HepG2 (cell line): ENCODE results near the gene HSPB9. TPM values are rescaled to one million over a fixed set of nuclear protein-coding genes. Genes with fewer than 3 reads are reported as not detected.

Experiments
- ATAC-seq: fragments of 200-7000 bp; cut with Tn5 transposase; 3 replicates; pipeline ENCODE4 v1.9.1; 2020; ENCODE audit warnings: mild to moderate bottlenecking, moderate library complexity
- BruUV-seq: library from RNA; stranded (reverse); fragments of 400-500 nt; replicated peaks from 2 replicates; lab custom pipeline; 2021; lab: Mats Ljungman, UMichigan
- CTCF ChIA-PET: fragments of 300-600 bp; formaldehyde crosslinking; extraction: SDS; loops from one replicate; lab custom pipeline; 2021; ENCODE audit warnings: low total read pairs, inconsistent platforms, low intra/inter-chr PET ratio; lab: Yijun Ruan, JAX
- POLR2A ChIA-PET: fragments of 350-600 bp; sonication (Branson Sonifier 250); formaldehyde crosslinking; loops from one replicate; lab custom pipeline; 2020; ENCODE audit warnings: antibody characterized with exemption, inconsistent platforms; lab: Yijun Ruan, JAX
- DNase-seq: peaks from one replicate; pipeline ENCODE4 v3.0.0-alpha.2; 2015; ENCODE audit warnings: low spot score
- FAIRE-seq: peaks from 3 replicates; lab custom pipeline; 2011; peaks lifted over from hg19 to GRCh38; lab: Jason Lieb, UNC
- H2AFZ ChIP-seq: one replicate; pipeline ENCODE4 v1.6.1; 2011; ENCODE audit warnings: low read length, inconsistent platforms
- H3K27ac ChIP-seq: fragments of 300-600 bp; 3 replicates; pipeline ENCODE4 v1.8.0; 2011; ENCODE audit warnings: mixed run types, mild to moderate bottlenecking, mixed read lengths, low read length, inconsistent platforms; ENCODE audit not compliant: insufficient read depth; ENCODE audit errors: extremely low read length
- H3K27me3 ChIP-seq, 2 experiments: fragments of 200-600 bp in 1 of 2; 2 replicates in 1 of 2; 3 replicates in 1 of 2; pipeline versions ENCODE4 v1.6.0 to v1.8.0; 2011; ENCODE audit warnings: low read length in 2 of 2, mild to moderate bottlenecking in 2 of 2, moderate library complexity in 2 of 2, inconsistent platforms in 1 of 2; ENCODE audit not compliant: insufficient read depth in 2 of 2, control insufficient read depth in 1 of 2
- H3K36me3 ChIP-seq, 2 experiments: fragments of 200-600 bp in 1 of 2; replicated peaks in 1 of 2; 2 replicates in 1 of 2; 3 replicates in 1 of 2; pipeline versions ENCODE4 v1.5.1 to v1.8.0; 2011; ENCODE audit warnings: low read length in 2 of 2, inconsistent platforms in 1 of 2; ENCODE audit not compliant: insufficient read depth in 2 of 2, control insufficient read depth in 1 of 2
- H3K4me1 ChIP-seq: 2 replicates; pipeline ENCODE4 v1.5.1; 2012; ENCODE audit warnings: low read length, inconsistent platforms; ENCODE audit not compliant: insufficient read depth
- H3K4me2 ChIP-seq: 2 replicates; pipeline ENCODE4 v1.6.0; 2011; ENCODE audit warnings: low read depth, low read length, inconsistent platforms
- H3K4me3 ChIP-seq, 3 experiments: fragments of 200-600 bp in 1 of 3; sonication (generic), shearing (Covaris generic) in 1 of 3; replicated peaks in 1 of 3; 2 replicates each; pipeline ENCODE4 v1.5.1; 2011 to 2016; ENCODE audit warnings: low read length in 3 of 3, inconsistent platforms in 2 of 3, low read depth in 2 of 3, mild to moderate bottlenecking in 2 of 3, control low read depth in 1 of 3, mixed read lengths in 1 of 3; ENCODE audit not compliant: insufficient read depth in 1 of 3
- H3K79me2 ChIP-seq: one replicate; pipeline ENCODE4 v1.6.1; 2011; ENCODE audit warnings: low read length, inconsistent platforms; ENCODE audit not compliant: insufficient read depth
- H3K9ac ChIP-seq: 2 replicates; pipeline ENCODE4 v1.6.0; 2011; ENCODE audit warnings: mild to moderate bottlenecking, low read depth, low read length, inconsistent platforms; ENCODE audit not compliant: insufficient read depth
- H3K9me3 ChIP-seq: 2 replicates; pipeline ENCODE4 v1.5.1; 2012; ENCODE audit warnings: mild to moderate bottlenecking, low read length
- H4K20me1 ChIP-seq: 2 replicates; pipeline ENCODE4 v1.6.0; 2011; ENCODE audit warnings: inconsistent platforms, mild to moderate bottlenecking, low read length, moderate library complexity; ENCODE audit not compliant: insufficient read depth
- ATRX ChIP-seq: sonication (generic); formaldehyde crosslinking; IDR thresholded peaks from 2 replicates; pipeline ENCODE4 v1.4.0; 2020; ENCODE audit warnings: missing genetic modification reagents, borderline replicate concordance
- ESRRA ChIP-seq: sonication (generic); formaldehyde crosslinking; IDR thresholded peaks from 2 replicates; pipeline ENCODE4 v1.5.1; 2020; ENCODE audit warnings: mild to moderate bottlenecking, low read depth, missing genetic modification reagents
- FOXP4 ChIP-seq: sonication (generic); formaldehyde crosslinking; IDR thresholded peaks from 2 replicates; pipeline ENCODE4 v1.4.0; 2020; ENCODE audit warnings: missing genetic modification reagents
- HMG20B ChIP-seq: conservative IDR thresholded peaks from 2 replicates; pipeline ENCODE4 v1.6.1; 2016; ENCODE audit warnings: missing genetic modification reagents, missing compliant biosample characterization
- KAT7 ChIP-seq: IDR thresholded peaks from 2 replicates; pipeline ENCODE4 v1.6.1; 2018; ENCODE audit warnings: borderline replicate concordance, missing compliant biosample characterization
- MED13 ChIP-seq: sonication (generic); formaldehyde crosslinking; IDR thresholded peaks from 2 replicates; pipeline ENCODE4 v1.5.0; 2020; ENCODE audit warnings: missing genetic modification reagents
- MTF2 ChIP-seq: sonication (generic); formaldehyde crosslinking; IDR thresholded peaks from 2 replicates; pipeline ENCODE4 v1.5.0; 2020; ENCODE audit warnings: missing genetic modification reagents, borderline replicate concordance
- PAWR ChIP-seq: sonication (generic); formaldehyde crosslinking; IDR thresholded peaks from 2 replicates; pipeline ENCODE4 v1.4.0; 2020; ENCODE audit warnings: missing genetic modification reagents, mild to moderate bottlenecking, borderline replicate concordance
- PLRG1 ChIP-seq: fragments of 450-650 bp; conservative IDR thresholded peaks from 2 replicates; pipeline ENCODE4 v1.6.1; 2016
- SOX6 ChIP-seq, 2 experiments: fragments of 450-650 bp in 1 of 2; sonication (generic) in 1 of 2; formaldehyde crosslinking in 1 of 2; IDR thresholded peaks; 2 replicates each; pipeline versions ENCODE4 v1.4.0 to v1.6.1; 2017 to 2020; ENCODE audit warnings: antibody characterized with exemption in 1 of 2, mild to moderate bottlenecking in 1 of 2, missing genetic modification reagents in 1 of 2
- ZNF563 ChIP-seq: sonication (generic); formaldehyde crosslinking; IDR thresholded peaks from 2 replicates; pipeline ENCODE4 v1.8.0; 2022; ENCODE audit warnings: mild to moderate bottlenecking, moderate library complexity, missing genetic modification reagents
- WGBS: methylation state at CpG from one replicate; pipeline ENCODE4 v1.1.6; 2017; ENCODE audit warnings: low lambda C conversion rate; 5-methylcytosine and 5-hydroxymethylcytosine counted together
- in situ Hi-C: cut with HindIII; loops from 2 replicates; pipeline ENCODE4 v1.10.0; 2017; ENCODE audit warnings: low pct_unique_long_range_greater_than_20kb; ENCODE audit not compliant: extremely low pct_ligation_motif_present
- intact Hi-C: fragments of 100-400 bp; cut with micrococcal nuclease; formaldehyde crosslinking; loops from one replicate; pipeline ENCODE4 v1.10.0; 2022; ENCODE audit not compliant: unreplicated experiment
- polyA plus RNA-seq, 8 experiments: library from polyadenylated mRNA; depleted of rRNA in 3 of 8; stranded (reverse) in 7 of 8; unstranded in 1 of 8; fragments of >200 nt; fragmentation: Illumina TruSeq in 4 of 8; extraction: Trizol in 4 of 8; gene quantifications; 2 replicates each; pipeline versions ENCODE4 v1.2.1 to v1.2.3, GENCODE V29; 2011 to 2016; ENCODE audit warnings: low read depth in 4 of 8, missing spikeins in 1 of 8, mixed read lengths in 1 of 8; ENCODE audit not compliant: insufficient read depth in 1 of 8
- total RNA-seq, 5 experiments: library from RNA; depleted of rRNA; stranded (reverse); fragments of >200 nt; fragmentation: Illumina TruSeq; extraction: Trizol; gene quantifications; 2 replicates each; pipeline ENCODE4 v1.2.3, GENCODE V29; 2016; ENCODE audit warnings: low read depth in 1 of 5
- TF ChIP-seq, protein P1 (sequence below): fragments of 450-650 bp; IDR thresholded peaks from 2 replicates; pipeline ENCODE4 v1.6.1; 2016
- TF ChIP-seq, protein P2 (sequence below): sonication (generic); formaldehyde crosslinking; IDR thresholded peaks from 2 replicates; pipeline ENCODE4 v1.8.1; 2023; ENCODE audit warnings: mild to moderate bottlenecking, moderate library complexity, missing genetic modification reagents

The HSPB9 gene
- total and polyA plus RNA-seq, 2 of the 13 experiments (the other 11 are each of a cell fraction or from before 2014, with no cell fraction given) = 0.05 to 0.24 TPM

DNA sequence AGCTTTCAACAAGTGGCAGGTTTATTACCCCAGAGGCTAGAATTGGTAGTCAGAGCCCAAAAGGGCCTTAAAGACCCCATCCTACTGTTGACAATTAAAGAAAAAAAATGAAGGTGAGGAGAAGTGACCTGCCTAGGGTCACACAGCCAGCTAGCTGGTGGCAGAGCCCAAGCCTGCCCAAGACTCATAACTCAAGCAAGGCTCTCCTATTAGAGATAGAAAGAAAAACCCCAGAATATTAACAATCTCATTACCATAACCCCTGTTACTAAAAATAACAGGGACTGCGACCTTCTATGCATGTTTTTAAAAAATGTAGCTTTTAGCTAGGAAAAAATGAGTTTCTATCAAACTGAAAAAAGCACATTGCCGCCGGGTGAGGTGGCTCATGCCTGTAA lies 14.0 kb downstream of the HSPB9 start:
- in situ Hi-C loops (no loop called here), intact Hi-C loops (no loop called here)
- DNase-seq (no peak), FAIRE-seq (no peak), ATAC-seq (no peak)
- ChIA-PET POLR2A (interaction anchor here (0.7 to 1.8 kb wide), 5 partner anchors 8 to 297 kb away, joined by 3 to 14 read pairs (median 6); partner anchors contain the start of gene KAT2A), CTCF (no interaction called here)
- Histone ChIP-seq H3K4me3 (no peak overlapping the region), H3K79me2 (peaks cover 77% of the 10 kb centered on the region), H3K9ac (no peak overlapping the region), H4K20me1 (peaks cover 3% of the 10 kb centered on the region), H3K4me2 (no peak overlapping the region), H3K27me3 (no peaks in the 10 kb centered on the region), H3K27ac (peak overlapping the region; percentile 56), H2AFZ (no peak overlapping the region), H3K36me3 (peaks cover 9 to 44% of the 10 kb centered on the region in 2 experiments; a peak in 4 of 5 replicates), H3K4me1 (peaks cover 43% of the 10 kb centered on the region), H3K9me3 (no peaks in the 10 kb centered on the region)
- TF ChIP-seq PAWR (CRISPR knock-in tag) = no peak
- TF ChIP-seq, protein P1, sequence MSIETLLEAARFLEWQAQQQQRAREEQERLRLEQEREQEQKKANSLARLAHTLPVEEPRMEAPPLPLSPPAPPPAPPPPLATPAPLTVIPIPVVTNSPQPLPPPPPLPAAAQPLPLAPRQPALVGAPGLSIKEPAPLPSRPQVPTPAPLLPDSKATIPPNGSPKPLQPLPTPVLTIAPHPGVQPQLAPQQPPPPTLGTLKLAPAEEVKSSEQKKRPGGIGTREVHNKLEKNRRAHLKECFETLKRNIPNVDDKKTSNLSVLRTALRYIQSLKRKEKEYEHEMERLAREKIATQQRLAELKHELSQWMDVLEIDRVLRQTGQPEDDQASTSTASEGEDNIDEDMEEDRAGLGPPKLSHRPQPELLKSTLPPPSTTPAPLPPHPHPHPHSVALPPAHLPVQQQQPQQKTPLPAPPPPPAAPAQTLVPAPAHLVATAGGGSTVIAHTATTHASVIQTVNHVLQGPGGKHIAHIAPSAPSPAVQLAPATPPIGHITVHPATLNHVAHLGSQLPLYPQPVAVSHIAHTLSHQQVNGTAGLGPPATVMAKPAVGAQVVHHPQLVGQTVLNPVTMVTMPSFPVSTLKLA = no peak
- no peak for TF ChIP-seq HMG20B
- no peak for TF ChIP-seq SOX6 (IDR thresholded peaks at IDR 0.05)
- TF ChIP-seq SOX6 (CRISPR knock-in tag; IDR thresholded peaks at IDR 0.05) = no peak
- no peak for TF ChIP-seq PLRG1
- TF ChIP-seq ZNF563 (CRISPR knock-in tag) = no peak
- no peak for TF ChIP-seq ESRRA (CRISPR knock-in tag)
- TF ChIP-seq MED13 (CRISPR knock-in tag) = no peak
- no peak for TF ChIP-seq FOXP4 (CRISPR knock-in tag)
- TF ChIP-seq MTF2 (CRISPR knock-in tag) = no peak
- TF ChIP-seq KAT7 = no peak
- TF ChIP-seq, protein P2, sequence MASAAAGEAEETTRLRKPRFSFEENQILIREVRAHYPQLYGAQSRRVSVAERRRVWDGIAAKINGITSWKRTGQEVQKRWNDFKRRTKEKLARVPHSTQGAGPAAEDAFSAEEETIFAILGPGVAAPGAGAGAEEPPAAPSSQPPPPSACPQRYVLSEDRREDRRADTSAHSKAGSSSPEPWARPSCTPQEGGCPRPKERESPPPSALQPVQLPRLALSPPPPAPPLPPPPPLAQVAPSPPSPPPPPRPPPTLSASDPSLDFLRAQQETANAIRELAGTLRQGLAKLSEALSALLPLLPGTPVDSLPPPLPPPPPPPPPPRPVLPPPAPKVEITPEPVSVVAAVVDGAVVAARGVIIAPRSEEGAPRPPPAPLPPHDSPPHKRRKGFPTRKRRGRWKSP = no peak
- TF ChIP-seq ATRX = no peak
- no TSS peak for BruUV-seq
- 97% methylated on average over 3 of the region's 3 CpGs for WGBS
